ENCODE measurements around the gene NHLRC1.

NHLRC1 gene

DNA sequence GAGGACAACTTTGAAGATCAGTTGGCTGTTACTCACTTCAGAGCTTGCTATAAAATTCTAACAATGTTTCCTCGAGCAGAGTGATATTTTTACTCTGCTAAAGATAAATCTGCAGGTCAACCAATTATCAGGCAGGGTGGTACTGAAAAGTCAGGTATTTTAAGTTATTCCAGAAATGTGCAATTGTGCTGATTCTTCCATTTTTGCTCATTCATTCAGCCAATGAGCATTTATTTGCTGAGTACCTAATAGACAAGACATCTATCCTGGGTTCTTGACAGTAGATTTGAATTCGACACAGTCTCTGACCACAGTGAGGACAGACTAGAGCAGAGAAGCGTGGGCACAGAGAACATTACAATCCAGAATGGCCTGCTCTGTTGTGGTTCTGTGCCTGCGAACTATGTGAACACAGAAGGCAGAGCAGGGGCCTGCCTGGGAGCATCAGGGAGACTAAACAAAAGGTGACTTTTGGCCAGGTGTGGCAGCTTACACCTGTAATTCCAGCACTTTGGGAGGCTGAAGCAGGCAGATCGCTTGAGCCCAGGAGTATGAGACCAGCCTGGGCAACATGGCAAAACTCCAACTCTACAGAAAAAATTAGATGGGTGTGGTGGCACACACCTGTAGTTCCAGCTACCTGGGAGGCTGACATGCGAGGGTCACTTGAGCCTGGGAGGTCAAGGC, 17.6 kb upstream of the NHLRC1 start:
- no peak for DNase-seq (ENCODE audit: low read depth in 2 of 2)

DNA sequence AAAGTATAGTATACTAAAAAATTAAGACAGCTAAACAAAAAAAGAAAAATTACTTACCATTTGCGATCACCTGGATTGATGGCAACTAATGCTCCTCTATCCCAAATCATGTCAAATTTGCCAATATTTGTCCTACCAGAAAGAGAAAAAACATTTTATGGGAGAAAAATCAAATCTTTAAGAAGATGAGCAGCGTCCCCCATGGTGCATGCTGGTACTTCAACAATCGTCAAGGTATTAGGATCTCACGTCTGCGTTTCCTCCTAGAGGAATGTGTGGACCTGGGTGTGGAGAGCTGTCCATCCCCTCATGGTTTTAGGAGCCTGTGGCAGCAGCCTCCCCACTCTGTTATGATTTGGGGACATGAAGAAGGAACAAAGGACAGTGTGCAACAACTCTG, 16.4 kb upstream of the NHLRC1 start:
- DNase-seq (ENCODE audit: low read depth in 2 of 2): no peak

DNA sequence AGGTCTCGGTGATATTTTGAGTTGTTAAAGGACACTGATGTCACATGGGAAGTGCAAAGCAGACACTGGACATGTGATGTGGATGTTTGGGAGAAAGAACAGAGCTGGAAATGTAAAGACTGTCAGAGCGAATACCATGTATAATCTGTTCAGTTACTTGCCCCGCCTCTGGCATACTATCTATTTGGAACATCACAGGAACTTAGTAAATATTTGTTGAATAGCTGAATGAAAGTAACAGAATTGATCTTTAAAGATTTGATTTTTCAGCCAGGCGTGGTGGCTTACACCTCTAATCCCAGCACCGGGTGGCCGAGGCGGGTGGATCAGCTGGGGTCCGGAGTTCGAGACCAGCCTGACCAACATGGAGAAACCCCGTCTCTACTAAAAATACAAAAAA, 13.8 kb upstream of the NHLRC1 start:
- DNase-seq (ENCODE audit: low read depth in 2 of 2): no peak

DNA sequence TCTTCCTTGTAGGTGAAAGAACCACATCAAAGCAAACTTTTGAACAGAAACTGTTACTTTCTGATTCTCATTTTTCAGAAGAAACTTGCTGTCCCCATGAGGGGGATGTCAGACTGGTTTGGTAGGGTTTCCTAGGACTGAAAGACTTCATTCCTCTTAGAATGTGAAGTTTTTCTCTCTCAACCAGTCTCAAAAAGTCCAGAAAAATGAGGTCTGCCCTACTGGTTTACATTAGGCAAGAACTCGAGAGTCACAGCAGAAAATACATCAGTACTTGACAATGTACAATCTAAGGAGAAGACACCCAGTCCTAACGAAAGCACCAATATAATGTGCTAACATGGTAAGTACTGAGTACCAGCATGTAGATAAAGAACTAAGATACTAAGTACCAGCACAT, 12.7 kb upstream of the NHLRC1 start:
- DNase-seq (ENCODE audit: low read depth in 2 of 2): no peak

DNA sequence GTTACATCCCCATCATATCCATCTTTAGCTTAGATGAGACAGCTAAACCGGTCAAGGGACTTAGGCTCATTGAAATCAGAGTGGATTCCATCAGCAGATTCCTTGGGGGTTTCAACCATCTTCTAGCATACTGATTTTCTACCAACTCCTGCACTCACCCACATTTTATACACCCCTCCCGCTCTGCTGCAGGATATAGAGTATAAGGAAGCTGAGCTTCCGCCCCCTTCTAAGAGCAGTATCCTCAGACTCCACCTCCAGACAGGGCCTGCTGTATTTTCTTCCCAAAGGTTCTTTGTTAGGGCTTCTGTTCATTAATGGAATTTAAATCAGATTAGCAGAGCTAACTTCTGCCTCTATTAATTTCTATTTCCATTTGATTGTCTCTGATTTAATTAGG, 9.9 kb upstream of the NHLRC1 start:
- DNase-seq (ENCODE audit: low read depth in 2 of 2): no peak

DNA sequence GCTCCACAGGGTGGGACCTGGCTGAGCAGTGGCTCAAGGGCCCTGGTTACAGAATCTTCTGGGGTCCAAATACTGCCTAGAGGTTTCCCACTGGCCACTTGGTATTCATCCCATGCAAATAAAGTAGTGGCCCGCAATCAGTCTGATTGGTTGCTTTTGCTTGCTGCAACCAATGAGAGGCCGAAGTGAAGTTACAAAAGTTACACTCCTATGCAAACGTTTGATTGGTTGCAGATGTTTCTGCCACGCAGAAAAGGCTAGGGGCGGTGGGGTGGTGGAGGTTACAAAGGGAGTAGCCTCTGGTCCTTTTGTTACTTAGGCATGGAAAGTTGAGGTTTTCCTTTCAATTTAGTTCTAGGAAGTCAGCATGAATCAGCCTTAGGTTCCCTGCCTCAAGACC, 3.6 kb upstream of the NHLRC1 start:
- DNase-seq (ENCODE audit: low read depth in 2 of 2): no peak

DNA sequence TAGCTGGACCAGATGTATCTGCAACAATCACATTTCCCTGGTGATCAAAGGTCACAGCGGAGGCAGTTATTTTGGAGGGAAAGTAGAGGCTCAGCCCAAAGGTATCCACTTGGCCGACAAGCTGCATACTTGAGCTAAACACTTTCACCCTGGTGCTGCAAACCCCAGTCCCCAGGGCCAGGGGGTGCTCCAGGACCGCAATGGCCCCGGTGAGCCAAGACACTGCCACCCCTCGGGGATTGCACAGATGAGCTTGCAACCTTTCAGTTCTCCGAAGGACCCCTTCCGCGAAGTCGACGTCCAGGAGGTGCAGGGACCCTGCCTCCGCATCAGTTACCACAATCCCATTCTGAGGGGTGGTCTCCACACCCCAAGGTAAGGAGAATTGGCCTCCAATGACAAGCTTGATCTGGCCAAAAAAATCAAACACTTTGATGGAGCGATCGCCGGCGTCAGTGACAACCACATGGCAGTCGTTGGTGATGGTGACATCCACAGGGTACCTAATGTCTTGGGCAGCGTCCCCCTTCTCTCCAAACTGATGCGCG, 823 bp downstream of the NHLRC1 start:
- no peak for DNase-seq (ENCODE audit: low read depth in 2 of 2)

DNA sequence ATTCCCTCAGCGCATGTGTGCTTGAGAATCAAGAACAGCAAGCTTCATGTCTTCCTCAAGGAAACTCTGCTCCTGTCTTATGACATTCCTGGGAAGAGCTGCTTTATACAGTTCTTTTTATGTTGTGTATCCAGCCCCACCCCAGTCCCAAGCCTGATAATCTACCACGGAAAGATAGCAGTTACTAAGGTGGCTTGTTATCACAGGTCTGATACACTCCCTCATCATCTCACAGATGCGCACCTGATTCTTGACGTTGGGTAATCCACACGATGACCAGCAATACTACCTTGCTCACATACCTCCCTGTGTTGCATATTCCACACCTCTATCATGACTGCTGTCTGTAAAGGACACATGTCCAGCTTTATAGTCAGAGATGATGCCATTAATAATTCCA, 3.2 kb downstream of the NHLRC1 start:
- no peak for DNase-seq (ENCODE audit: low read depth in 2 of 2)

DNA sequence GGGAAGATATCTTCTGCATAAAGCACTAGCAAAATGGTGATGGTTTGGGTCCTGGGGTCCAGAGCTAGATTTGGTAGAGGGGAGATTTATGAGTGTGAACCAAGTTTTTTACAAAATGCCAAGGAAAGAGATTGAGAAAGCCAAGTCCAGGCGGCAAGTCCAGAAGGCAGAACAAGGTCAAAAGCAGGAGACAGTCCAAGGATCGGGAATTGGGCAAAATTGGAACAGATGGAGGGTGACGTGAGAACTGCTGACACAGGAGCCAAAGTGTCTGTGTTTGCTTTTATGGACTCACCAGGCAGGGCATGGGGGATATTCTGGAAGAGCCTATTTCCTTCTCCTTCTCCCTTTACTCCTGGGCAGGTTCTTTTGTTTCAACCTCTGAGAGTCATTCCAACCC, 4.1 kb downstream of the NHLRC1 start:
- DNase-seq (ENCODE audit: low read depth in 2 of 2): no peak

DNA sequence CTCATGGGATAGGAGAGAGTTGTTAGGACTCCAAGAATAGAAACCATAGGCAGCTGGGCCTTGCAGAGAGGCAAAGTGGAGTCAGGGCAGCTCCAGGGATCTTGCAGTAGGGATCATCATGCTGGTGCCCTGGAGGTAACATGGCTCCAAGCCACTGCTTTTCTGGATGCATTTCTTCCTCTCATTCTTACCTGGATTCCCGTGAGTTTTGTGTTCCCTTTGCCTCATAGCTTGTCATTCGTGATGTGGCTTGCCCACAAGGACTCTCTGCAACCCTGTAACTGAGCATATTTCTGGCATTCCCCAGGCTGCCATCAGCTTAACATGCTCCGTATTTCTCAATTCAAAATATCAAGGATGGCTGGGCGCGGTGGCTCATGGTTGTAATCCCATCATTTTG, 5.3 kb downstream of the NHLRC1 start:
- DNase-seq (ENCODE audit: low read depth in 2 of 2): no peak

DNA sequence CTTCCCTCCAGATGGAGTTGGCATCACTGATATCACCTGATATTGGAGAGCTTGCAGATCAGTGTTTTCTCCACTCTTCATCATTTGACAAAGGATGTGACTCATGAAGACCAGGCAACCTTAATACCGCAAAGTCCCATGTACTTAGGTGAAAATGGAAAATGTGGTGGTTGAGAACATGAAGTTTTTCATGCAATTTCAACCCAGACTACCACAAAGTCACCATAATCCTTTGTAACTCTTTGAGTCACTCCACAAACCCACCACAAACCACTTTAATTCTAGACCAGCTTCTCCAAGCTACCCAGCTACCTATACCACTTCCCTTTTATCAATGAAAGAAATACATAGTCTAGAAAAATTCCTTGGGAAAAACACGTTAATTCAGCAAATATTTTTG, 7.1 kb downstream of the NHLRC1 start:
- DNase-seq (ENCODE audit: low read depth in 2 of 2): no peak

DNA sequence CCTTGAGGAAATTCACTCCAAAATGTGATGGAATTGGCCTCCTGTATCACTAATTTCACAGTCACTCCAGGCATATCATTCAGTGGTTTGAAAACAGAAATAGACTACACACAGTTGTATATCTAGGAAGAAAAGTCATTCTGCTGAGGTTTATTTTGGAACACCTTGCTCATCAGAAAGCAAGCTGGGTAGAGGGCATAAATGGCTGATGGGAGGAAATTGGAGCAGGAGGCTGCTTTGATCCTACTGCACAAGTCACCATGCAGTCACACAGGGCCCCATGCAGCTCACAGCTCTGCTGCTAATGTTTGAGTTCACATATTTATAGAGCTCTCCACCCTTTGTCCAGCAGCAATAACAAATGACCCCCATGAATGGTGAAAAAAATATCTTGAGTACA, 12.3 kb downstream of the NHLRC1 start:
- DNase-seq (ENCODE audit: low read depth in 2 of 2): no peak

DNA sequence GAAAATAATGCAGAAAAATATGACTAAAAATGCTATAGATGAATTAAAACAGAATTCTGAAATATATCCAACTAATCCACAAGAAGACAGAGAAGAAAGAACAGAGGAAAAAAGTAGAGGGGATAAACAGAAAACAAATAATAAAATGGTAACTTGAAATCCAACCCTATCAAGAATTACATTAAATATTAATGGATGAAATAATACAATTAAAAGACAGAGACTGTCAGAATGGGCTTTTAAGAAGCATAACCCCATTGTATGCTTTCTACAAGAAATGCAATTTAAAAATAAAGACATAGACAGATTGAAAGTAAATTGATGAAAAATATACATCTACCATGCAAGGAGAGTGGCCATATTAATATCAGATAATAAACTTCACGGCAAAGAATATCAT, 15.4 kb downstream of the NHLRC1 start:
- no peak for DNase-seq (ENCODE audit: low read depth in 2 of 2)

DNA sequence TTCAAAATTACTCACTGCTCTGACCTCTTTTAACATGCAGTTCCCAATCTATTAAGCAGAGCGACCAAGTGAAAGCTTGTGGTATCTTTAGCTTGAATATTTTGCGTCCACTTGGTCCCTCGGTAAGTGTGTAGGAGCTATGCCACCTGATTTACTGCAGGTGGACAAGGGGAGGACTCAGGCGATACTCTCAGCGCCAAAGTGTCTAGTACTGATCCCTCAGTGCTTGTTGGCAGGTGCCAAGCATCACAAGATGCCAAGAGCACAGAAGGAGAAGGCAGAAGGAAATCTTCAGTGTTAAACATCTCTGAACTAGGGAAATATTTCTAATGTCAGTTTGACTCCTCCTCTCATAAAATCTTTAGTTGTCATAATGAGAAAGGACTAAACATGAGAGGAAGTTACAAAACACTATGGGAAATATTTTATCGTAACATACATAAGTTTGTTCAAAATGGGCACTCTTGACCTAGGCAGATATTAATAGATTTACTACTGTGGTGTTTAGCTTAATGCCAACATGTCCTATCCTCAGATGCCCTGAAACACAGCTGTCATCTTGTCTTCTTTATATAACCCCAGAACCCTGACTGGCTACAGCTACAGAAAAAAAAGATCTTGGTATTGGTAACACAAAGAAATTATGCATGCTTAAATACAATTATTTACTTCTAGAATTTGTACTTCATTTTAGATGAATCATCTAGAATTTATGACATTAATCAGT, 19.5 kb downstream of the NHLRC1 start:
- no peak for DNase-seq (ENCODE audit: low read depth in 2 of 2)

DNA sequence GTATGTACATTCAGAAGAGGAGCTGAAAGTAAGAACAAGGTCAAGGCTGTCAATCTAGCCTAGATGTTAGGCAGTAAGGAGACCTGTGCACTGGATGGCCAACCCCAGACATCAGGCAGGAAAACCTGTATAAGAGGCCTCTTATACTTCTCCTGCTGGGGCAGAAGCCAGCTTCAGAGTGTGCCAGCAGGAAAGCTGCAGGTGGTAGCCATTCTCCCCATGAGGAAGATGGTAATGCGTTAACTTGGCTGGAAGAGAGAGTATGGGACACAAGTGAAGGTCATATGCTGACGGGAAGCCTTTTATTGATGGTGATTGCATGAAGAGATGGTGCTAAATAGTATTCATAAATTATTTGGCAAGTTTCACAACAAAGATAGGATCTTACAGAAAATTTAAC, 20.6 kb downstream of the NHLRC1 start:
- no peak for DNase-seq (ENCODE audit: low read depth in 2 of 2)

DNA sequence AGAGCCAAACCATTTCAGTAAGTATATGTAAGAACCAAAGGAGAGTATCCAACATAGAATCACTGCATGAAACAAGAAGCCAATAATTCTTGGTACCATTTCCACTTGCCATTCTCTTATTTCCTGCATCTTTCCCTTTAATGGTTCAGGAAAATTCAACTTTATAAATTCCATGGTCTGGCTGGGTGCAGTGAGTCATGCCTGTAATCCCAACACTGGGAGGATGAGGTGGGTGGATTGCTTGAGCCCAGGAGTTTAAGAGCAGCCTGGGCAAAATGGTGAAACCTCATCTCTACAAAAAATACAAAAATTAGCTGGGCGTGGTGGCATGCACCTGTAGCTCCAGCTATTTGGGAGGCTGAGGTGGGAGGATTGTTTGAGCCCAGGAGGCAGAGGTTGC, 21.2 kb downstream of the NHLRC1 start:
- no peak for DNase-seq (ENCODE audit: low read depth in 2 of 2)

DNA sequence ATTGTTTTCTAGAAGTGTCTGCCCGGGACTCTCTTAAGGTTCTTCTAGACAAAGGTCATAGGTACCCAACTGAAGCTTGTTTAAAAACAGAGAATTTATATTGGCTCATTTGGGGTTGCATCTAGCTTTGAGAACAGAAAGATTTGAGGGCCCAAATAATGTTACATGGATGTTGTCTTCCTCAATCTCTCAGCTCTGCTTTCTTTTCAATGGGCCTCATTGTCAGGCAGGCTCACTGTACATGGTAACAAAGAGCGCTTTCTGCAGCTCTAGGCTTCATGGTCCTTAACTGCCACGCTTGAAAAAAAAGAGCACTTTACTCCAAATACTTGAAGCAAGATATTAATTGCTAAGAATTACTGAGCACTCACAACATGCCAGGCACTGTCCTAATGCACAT, 22.2 kb downstream of the NHLRC1 start:
- DNase-seq (ENCODE audit: low read depth in 2 of 2): no peak

DNA sequence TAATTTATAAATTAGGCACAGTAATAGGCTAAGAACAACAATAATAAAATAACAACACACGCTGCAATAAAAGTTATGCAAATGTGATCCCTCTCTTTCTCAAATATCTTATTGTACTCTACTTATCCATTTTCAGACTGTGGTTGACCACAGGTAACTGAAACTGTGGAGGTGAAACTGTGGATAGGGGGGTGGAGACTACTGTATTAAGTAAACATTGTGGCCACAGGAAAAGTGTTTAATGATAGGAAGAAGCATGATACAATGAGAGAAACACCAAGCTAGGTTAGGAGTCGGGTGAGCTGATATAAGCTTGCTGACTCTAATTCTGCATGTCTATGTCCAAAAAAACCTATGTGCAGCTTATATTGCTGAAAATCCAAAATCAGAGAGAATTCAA, 23.0 kb downstream of the NHLRC1 start:
- no peak for DNase-seq (ENCODE audit: low read depth in 2 of 2)

DNA sequence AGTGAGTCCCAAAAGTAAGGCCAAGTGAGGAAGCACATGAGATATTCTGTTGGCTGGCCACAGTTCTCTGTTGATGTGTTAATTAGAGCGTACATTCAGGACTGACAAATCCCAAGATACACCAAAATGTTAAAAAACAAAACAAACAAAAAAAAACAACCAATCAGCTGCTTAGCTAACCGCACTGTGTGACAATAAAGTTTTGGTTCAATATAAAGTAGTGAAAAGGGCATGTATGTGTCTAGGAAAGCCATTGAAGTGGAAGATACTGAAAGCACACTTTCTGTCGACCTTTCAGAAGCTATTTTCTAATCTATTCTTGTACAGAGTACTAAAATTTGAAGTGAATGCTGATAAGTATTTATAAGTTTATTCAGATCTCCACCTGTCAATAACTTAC, 26.1 kb downstream of the NHLRC1 start:
- no peak for DNase-seq (ENCODE audit: low read depth in 2 of 2)

DNA sequence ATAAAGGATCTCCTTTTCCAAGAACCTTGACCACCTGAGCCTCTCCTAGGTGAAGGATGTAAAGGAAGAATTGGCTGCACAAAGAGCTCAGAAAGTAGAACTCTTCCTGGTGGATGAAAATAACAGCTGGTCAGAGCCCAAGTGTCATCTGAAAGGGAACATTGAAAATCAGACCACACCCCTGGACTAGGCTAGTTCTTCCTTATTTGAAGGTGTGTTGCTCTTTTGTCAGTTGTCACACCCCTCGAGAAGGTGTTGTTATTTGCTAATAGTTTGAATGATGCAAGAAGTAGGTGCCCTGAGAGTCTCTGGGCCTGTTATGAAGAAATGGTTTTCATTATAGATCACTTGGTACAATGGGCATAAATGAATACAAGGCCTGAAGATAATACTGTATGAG, 31.1 kb downstream of the NHLRC1 start:
- DNase-seq (ENCODE audit: low read depth in 2 of 2): no peak

DNA sequence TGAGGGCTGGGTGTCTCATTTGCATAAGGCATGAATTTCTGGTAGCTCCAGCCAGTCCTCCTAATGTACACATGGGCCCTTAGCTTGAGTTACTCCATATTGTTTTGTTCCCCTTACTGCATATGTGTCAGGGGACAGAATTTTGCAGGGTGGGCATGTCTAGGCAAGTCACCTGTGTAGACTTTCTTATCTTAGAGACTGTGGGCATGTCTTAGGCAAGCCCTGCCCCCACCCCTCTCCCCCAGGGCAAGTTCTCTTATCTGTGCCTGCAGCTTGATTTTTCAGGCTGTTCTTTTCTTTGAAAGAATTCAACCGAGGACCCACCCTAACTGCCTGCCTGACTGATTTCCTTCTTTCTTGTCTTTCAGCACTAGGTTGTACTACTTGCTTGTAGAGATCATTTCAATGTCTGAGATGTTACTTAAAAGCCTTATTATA, 32.1 kb downstream of the NHLRC1 start:
- DNase-seq (ENCODE audit: low read depth in 2 of 2): no peak

DNA sequence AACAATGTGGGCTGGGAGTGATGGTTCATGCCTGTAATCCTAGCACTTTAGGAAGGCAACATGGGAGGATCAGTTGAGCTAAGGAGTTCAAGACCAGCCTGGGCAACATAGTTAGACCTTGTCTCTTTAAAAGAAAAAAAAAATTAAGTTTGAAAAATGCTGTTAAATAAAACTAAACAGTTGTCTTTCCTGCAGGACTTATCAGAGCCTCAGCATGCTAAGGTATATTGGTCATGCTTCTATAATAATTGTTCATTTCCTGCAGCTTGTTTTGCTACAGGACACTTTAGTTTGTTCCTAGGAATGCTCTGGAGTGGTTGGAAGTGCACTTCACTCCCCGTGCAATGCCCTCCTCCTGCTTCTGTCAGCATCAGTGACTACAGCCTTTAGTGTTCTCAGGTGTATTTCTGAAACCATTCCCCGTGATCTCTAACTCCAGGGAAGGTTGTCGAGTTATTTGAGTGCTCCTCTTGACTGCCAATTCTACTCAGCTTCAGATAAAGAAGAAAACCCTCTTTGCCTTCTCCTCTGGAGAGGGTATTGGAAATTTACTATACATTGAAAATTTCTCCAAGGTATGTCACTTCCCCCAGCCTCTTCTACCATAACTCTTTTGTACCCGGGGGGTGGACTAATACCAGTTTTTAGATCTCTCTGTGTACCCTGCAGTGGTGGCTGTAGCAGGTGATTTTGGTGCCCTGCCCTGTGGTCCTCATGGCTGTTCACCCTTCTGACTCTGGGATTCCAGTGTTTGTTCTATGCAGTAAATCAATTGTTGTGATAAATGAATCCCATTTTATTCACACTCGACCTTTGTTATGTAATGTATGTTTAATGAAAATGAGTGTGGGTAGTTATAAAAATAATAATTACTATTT, 33.8 kb downstream of the NHLRC1 start:
- no peak for DNase-seq (ENCODE audit: low read depth in 2 of 2)
